ENCODE results near the gene SP7. TPM values are rescaled to one million over a fixed set of nuclear protein-coding genes. Genes with fewer than 3 reads are reported as not detected.

The SP7 gene
- total RNA-seq, 1 experiment from 2014 or later: not detected

- Histone ChIP-seq H3K4me1 (replicated peaks; ENCODE audit: insufficient read depth) (peaks cover 5% of the 10 kb centered on the region), H3K79me2 (ENCODE audit: low read depth) (no peaks in the 10 kb centered on the region), H3K9me3 (ENCODE audit: insufficient read depth, low read depth) (no peaks in the 10 kb centered on the region), H2AFZ (no peak overlapping the region), H3K36me3 (ENCODE audit: low read depth) (no peaks in the 10 kb centered on the region), H3K27ac (no peak overlapping the region), H3F3A (ENCODE audit: insufficient read depth, low read depth) (peaks cover 14% of the 10 kb centered on the region), H3K9me2 (ENCODE audit: insufficient read depth) (no peaks in the 10 kb centered on the region), H3K4me2 (no peak overlapping the region), H3K4me3 (no peak overlapping the region), H4K20me1 (ENCODE audit: insufficient read depth) (no peaks in the 10 kb centered on the region), H3K27me3 (ENCODE audit: insufficient read depth, low read depth) (no peaks in the 10 kb centered on the region)
- ChIA-PET CTCF (interaction anchor here (0.6 to 1.4 kb wide), 3 partner anchors 65 to 179 kb away, joined by 3 to 5 read pairs (median 3); no protein-coding TSS in a partner anchor), POLR2A (ENCODE audit: unreplicated experiment) (no interaction called here)
- DNase-seq: no peak
- BruUV-seq (replicated peaks): no TSS peak
- intact Hi-C loops (cut with micrococcal nuclease; ENCODE audit: unreplicated experiment): loop anchor here (1.0 to 10.0 kb wide), 3 partner anchors 182 to 878 kb away; no protein-coding TSS in a partner anchor
- no peak for TF ChIP-seq EZH2 (IDR thresholded peaks at IDR 0.05; ENCODE audit: low read depth)
- no peak for TF ChIP-seq CTCF (conservative IDR thresholded peaks at IDR 0.05)
These were observed 9.5 kb downstream of the SP7 start for GRCh38 chr12:53326460-53327185.

- TF ChIP-seq CTCF (conservative IDR thresholded peaks at IDR 0.05) (no peak), EZH2 (IDR thresholded peaks at IDR 0.05; ENCODE audit: low read depth) (no peak)
- H3K27ac ChIP-seq: no peak overlapping the region
- BruUV-seq (replicated peaks): no TSS peak
- ChIA-PET POLR2A (ENCODE audit: unreplicated experiment) (interaction anchor here (0.6 kb wide), 1 partner anchor 93 kb away, joined by 15 read pairs; no protein-coding TSS in a partner anchor), CTCF (interaction anchor here (0.6 to 1.9 kb wide), 3 partner anchors 20 to 267 kb away, joined by 3 to 7 read pairs (median 4); no protein-coding TSS in a partner anchor)
- H3K4me1 ChIP-seq (replicated peaks; ENCODE audit: insufficient read depth): peaks cover 8% of the 10 kb centered on the region
- H2AFZ ChIP-seq: peak overlapping the region; percentile 88
- no peaks in the 10 kb centered on the region for H4K20me1 ChIP-seq (ENCODE audit: insufficient read depth)
- H3K9me3 ChIP-seq (ENCODE audit: insufficient read depth, low read depth): no peaks in the 10 kb centered on the region
- 0 out of 2 replicates have a peak, but pooled peaks cover 4% of the 10 kb centered on the region for H3K79me2 ChIP-seq (ENCODE audit: low read depth)
- no peak for DNase-seq
- H3K36me3 ChIP-seq (ENCODE audit: low read depth): no peaks in the 10 kb centered on the region
- H3F3A ChIP-seq (ENCODE audit: insufficient read depth, low read depth): peaks cover 19% of the 10 kb centered on the region
- intact Hi-C loops (cut with micrococcal nuclease; ENCODE audit: unreplicated experiment): loop anchor here (2.0 to 10.0 kb wide), 2 partner anchors 421 to 879 kb away; no protein-coding TSS in a partner anchor
- peak overlapping the region; percentile 59; the same call in 1 of the 2 replicates for H3K4me3 ChIP-seq
- no peaks in the 10 kb centered on the region for H3K27me3 ChIP-seq (ENCODE audit: insufficient read depth, low read depth)
- H3K4me2 ChIP-seq: peak overlapping the region; percentile 74
- H3K9me2 ChIP-seq (ENCODE audit: insufficient read depth): no peaks in the 10 kb centered on the region
These were observed 10.6 kb downstream of the SP7 start for GRCh38 chr12:53325511-53326061.

- POLR2A ChIA-PET (ENCODE audit: unreplicated experiment): interaction anchor here (0.6 to 0.7 kb wide), 4 partner anchors 30 to 153 kb away, joined by 3 to 15 read pairs (median 4); no protein-coding TSS in a partner anchor
- peak; percentile 84 for TF ChIP-seq CTCF (conservative IDR thresholded peaks at IDR 0.05)
- no peak for TF ChIP-seq EZH2 (IDR thresholded peaks at IDR 0.05; ENCODE audit: low read depth)
- no peaks in the 10 kb centered on the region for H3K36me3 ChIP-seq (ENCODE audit: low read depth)
- peak overlapping the region; percentile 88 for H2AFZ ChIP-seq
- 0 out of 2 replicates have a peak, but pooled peaks cover 7% of the 10 kb centered on the region for H3K79me2 ChIP-seq (ENCODE audit: low read depth)
- CTCF ChIA-PET: interaction anchor here (0.7 to 1.9 kb wide), 4 partner anchors 19 to 96 kb away, joined by 3 to 7 read pairs (median 4); no protein-coding TSS in a partner anchor
- DNase-seq: peak; percentile 67 to 87
- peaks cover 15% of the 10 kb centered on the region for H3K4me1 ChIP-seq (replicated peaks; ENCODE audit: insufficient read depth)
- H3K9me2 ChIP-seq (ENCODE audit: insufficient read depth): no peaks in the 10 kb centered on the region
- intact Hi-C loops (cut with micrococcal nuclease; ENCODE audit: unreplicated experiment): loop anchor here (1.0 to 10.0 kb wide), 3 partner anchors 96 to 880 kb away; partner anchors contain the start of gene ATP5MC2
- no peaks in the 10 kb centered on the region for H4K20me1 ChIP-seq (ENCODE audit: insufficient read depth)
- H3F3A ChIP-seq (ENCODE audit: insufficient read depth, low read depth): peaks cover 19% of the 10 kb centered on the region
- H3K4me2 ChIP-seq: peak overlapping the region; percentile 74
- no peaks in the 10 kb centered on the region for H3K9me3 ChIP-seq (ENCODE audit: insufficient read depth, low read depth)
- BruUV-seq (replicated peaks): no TSS peak
- H3K27me3 ChIP-seq (ENCODE audit: insufficient read depth, low read depth): no peaks in the 10 kb centered on the region
- peak overlapping the region; percentile 59 for H3K4me3 ChIP-seq
- H3K27ac ChIP-seq: no peak overlapping the region
These were observed 11.2 kb downstream of the SP7 start for GRCh38 chr12:53324779-53325510.

All from PC-9 (cell line).